ENCODE results near the gene ITGAD. TPM values are rescaled to one million over a fixed set of nuclear protein-coding genes. Genes with fewer than 3 reads are reported as not detected.

Gene ITGAD
- total and polyA plus RNA-seq, 2 of the 4 experiments (the other 2 are of a cell fraction): not detected

DNA sequence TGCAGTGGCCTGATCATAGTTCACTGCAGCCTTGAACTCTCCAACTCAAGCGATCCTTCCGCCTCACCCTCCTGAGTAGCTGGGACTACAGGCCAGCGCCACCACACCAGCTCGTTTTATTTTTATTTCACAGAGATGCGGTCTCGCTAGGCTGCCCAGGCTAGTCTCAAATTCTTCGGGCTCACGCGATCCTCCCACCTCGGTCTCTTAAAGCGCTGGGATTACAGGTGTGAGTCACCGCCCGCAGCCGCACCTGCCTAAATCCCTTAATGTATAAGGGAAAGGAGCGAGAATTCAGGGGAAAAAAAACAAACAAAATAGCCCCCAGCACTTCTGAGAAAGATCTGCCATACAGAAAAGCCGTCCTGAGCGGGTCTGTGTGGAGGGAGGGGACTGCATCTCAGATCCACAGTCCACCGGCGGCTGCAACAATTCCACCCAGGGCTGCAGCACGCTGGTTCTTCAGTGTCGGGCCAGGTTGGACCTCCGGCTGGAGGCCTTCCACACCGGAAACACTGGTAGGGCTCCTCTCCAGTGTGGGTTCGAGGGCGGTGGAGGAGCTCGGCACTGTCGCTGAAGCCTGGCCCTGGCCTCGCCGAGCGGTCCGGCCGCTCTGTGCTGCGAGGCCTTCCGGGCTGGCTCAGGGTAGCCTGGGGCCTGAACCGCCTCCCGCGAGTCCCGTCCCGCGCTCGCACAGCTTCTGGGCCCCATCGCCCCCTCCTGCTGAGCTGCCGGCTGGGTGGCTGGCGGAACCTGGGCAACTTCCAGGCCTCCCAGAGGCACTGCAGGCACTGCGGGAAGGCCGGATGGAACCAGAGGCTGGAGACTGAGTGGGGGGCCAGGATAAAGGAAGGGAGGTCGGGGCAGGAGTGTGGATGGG is 42.4 kb downstream of the ITGAD start (continued):
- TF ChIP-seq, protein P1, sequence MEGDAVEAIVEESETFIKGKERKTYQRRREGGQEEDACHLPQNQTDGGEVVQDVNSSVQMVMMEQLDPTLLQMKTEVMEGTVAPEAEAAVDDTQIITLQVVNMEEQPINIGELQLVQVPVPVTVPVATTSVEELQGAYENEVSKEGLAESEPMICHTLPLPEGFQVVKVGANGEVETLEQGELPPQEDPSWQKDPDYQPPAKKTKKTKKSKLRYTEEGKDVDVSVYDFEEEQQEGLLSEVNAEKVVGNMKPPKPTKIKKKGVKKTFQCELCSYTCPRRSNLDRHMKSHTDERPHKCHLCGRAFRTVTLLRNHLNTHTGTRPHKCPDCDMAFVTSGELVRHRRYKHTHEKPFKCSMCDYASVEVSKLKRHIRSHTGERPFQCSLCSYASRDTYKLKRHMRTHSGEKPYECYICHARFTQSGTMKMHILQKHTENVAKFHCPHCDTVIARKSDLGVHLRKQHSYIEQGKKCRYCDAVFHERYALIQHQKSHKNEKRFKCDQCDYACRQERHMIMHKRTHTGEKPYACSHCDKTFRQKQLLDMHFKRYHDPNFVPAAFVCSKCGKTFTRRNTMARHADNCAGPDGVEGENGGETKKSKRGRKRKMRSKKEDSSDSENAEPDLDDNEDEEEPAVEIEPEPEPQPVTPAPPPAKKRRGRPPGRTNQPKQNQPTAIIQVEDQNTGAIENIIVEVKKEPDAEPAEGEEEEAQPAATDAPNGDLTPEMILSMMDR (conservative IDR thresholded peaks at IDR 0.05; ENCODE audit: low read depth, low read length): no peak
